Fibroblast of mammary gland (primary cell): ENCODE measurements around the gene HTR7.

ENCODE experiments used
- DNase-seq: peaks from one replicate; pipeline ENCODE4 v3.0.0-alpha.2; 2010; ENCODE audit warnings: low read depth
- H3K4me3 ChIP-seq: 2 replicates; pipeline ENCODE4 v1.5.1; 2011; ENCODE audit warnings: low read depth, mild to moderate bottlenecking, low read length, moderate library complexity; ENCODE audit not compliant: control insufficient read depth
- CTCF ChIP-seq: conservative IDR thresholded peaks from 2 replicates; pipeline ENCODE4 v1.5.1; 2011; ENCODE audit warnings: low read depth, low read length, inconsistent platforms; ENCODE audit not compliant: control insufficient read depth, insufficient read depth

The HTR7 gene

GRCh38 chr10:90790422-90790821, 67.4 kb downstream of the HTR7 start:
- TF ChIP-seq CTCF, result no peak
- no peak for DNase-seq
- no peak overlapping the region for H3K4me3 ChIP-seq

GRCh38 chr10:90788968-90789367, 68.9 kb downstream of the HTR7 start:
- no peak for DNase-seq
- no peak for TF ChIP-seq CTCF
- H3K4me3 ChIP-seq, result no peak overlapping the region

GRCh38 chr10:90788199-90788491, 69.7 kb downstream of the HTR7 start:
- no peak for DNase-seq
- H3K4me3 ChIP-seq, result no peak overlapping the region
- no peak for TF ChIP-seq CTCF

- peak; percentile 95 for TF ChIP-seq CTCF
- DNase-seq, result peak; percentile 42
- no peak overlapping the region for H3K4me3 ChIP-seq
These were observed 70.2 kb downstream of the HTR7 start for GRCh38 chr10:90787393-90788198.

GRCh38 chr10:90785782-90786181, 72.1 kb downstream of the HTR7 start:
- no peak for DNase-seq
- no peak for TF ChIP-seq CTCF
- no peak overlapping the region for H3K4me3 ChIP-seq

- H3K4me3 ChIP-seq, result no peak overlapping the region
- TF ChIP-seq CTCF, result no peak
- no peak for DNase-seq
These were observed 73.1 kb downstream of the HTR7 start for GRCh38 chr10:90784771-90785170.

GRCh38 chr10:90780488-90780887, 77.4 kb downstream of the HTR7 start:
- TF ChIP-seq CTCF, result no peak
- H3K4me3 ChIP-seq, result no peak overlapping the region
- DNase-seq, result no peak
